ENCODE results near the gene DENND10.

DNA sequence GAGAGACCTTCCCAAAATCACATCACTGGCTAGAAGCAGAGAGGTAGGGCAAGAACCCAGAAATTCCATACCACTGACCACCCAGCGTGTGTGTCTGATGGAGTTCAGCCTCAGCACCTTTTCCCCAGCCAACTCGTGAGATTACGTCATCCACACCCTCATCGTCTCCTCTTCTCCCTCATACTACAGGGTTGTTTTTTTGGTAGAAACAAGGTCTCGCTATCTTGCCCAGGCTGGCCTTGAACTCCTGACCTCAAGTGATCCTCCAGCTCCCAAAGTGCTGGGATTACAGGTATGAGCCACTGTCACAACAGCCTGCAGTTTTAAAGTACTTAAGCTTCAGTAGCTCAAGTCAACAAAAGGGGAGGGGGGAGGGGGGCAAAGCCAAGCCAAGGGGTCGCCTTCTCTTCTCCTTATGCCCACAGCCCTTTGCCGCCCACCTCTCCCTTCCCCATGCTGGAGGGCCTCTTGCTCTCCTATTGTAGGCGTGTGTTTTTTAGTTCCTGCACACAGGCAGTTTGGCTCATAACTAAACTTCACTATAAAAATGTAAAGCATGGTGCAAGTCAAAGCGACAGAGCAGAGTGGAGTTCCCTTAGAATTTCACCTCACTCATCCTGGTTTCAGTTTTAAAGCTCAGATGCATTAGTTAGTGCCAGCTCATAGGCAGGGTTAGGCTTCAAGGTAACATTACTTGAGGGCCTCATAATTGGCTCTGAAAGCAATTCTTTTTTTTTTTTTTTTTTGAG lies 79.9 kb downstream of the DENND10 start:
- TF ChIP-seq, protein P1, sequence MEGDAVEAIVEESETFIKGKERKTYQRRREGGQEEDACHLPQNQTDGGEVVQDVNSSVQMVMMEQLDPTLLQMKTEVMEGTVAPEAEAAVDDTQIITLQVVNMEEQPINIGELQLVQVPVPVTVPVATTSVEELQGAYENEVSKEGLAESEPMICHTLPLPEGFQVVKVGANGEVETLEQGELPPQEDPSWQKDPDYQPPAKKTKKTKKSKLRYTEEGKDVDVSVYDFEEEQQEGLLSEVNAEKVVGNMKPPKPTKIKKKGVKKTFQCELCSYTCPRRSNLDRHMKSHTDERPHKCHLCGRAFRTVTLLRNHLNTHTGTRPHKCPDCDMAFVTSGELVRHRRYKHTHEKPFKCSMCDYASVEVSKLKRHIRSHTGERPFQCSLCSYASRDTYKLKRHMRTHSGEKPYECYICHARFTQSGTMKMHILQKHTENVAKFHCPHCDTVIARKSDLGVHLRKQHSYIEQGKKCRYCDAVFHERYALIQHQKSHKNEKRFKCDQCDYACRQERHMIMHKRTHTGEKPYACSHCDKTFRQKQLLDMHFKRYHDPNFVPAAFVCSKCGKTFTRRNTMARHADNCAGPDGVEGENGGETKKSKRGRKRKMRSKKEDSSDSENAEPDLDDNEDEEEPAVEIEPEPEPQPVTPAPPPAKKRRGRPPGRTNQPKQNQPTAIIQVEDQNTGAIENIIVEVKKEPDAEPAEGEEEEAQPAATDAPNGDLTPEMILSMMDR (IDR thresholded peaks at IDR 0.05) = no peak
- no peak for TF ChIP-seq POLR2A (IDR thresholded peaks at IDR 0.05)
